ENCODE results near the gene CDH4.

CDH4 gene

GRCh38 chr20:61929561-61929960 is 677.5 kb downstream of the CDH4 start:
- H3K4me3 ChIP-seq (ENCODE audit: low read length), result no peak overlapping the region
- TF ChIP-seq ZNF274 (IDR thresholded peaks at IDR 0.05; ENCODE audit: low read depth, low read length), result no peak

- TF ChIP-seq ZNF274 (IDR thresholded peaks at IDR 0.05; ENCODE audit: low read depth, low read length), result no peak
- H3K4me3 ChIP-seq (ENCODE audit: low read length), result no peak overlapping the region
Measured at GRCh38 chr20:61929971-61930666, 678.1 kb downstream of the CDH4 start.

- H3K4me3 ChIP-seq (ENCODE audit: low read length), result no peak overlapping the region
- TF ChIP-seq ZNF274 (IDR thresholded peaks at IDR 0.05; ENCODE audit: low read depth, low read length), result no peak
Measured at GRCh38 chr20:61930776-61931475, 678.9 kb downstream of the CDH4 start.

GRCh38 chr20:61931476-61932198 is 679.6 kb downstream of the CDH4 start:
- no peak overlapping the region for H3K4me3 ChIP-seq (ENCODE audit: low read length)
- no peak for TF ChIP-seq ZNF274 (IDR thresholded peaks at IDR 0.05; ENCODE audit: low read depth, low read length)

GRCh38 chr20:61932199-61932592 is 680.1 kb downstream of the CDH4 start:
- TF ChIP-seq ZNF274 (IDR thresholded peaks at IDR 0.05; ENCODE audit: low read depth, low read length), result no peak
- no peak overlapping the region for H3K4me3 ChIP-seq (ENCODE audit: low read length)

- TF ChIP-seq ZNF274 (IDR thresholded peaks at IDR 0.05; ENCODE audit: low read depth, low read length), result no peak
- no peak overlapping the region for H3K4me3 ChIP-seq (ENCODE audit: low read length)
Measured at GRCh38 chr20:61932711-61933480, 680.8 kb downstream of the CDH4 start.

- no peak for TF ChIP-seq ZNF274 (IDR thresholded peaks at IDR 0.05; ENCODE audit: low read depth, low read length)
- no peak overlapping the region for H3K4me3 ChIP-seq (ENCODE audit: low read length)
Measured at GRCh38 chr20:61933481-61933950, 681.5 kb downstream of the CDH4 start.

GRCh38 chr20:61933951-61934715 is 682.1 kb downstream of the CDH4 start:
- TF ChIP-seq ZNF274 (IDR thresholded peaks at IDR 0.05; ENCODE audit: low read depth, low read length), result no peak
- H3K4me3 ChIP-seq (ENCODE audit: low read length), result no peak overlapping the region

GRCh38 chr20:61934716-61935530 is 682.9 kb downstream of the CDH4 start:
- H3K4me3 ChIP-seq (ENCODE audit: low read length), result no peak overlapping the region
- no peak for TF ChIP-seq ZNF274 (IDR thresholded peaks at IDR 0.05; ENCODE audit: low read depth, low read length)

GRCh38 chr20:61935926-61936700 is 684.1 kb downstream of the CDH4 start:
- TF ChIP-seq ZNF274 (IDR thresholded peaks at IDR 0.05; ENCODE audit: low read depth, low read length), result no peak
- H3K4me3 ChIP-seq (ENCODE audit: low read length), result no peak overlapping the region

- no peak overlapping the region for H3K4me3 ChIP-seq (ENCODE audit: low read length)
- no peak for TF ChIP-seq ZNF274 (IDR thresholded peaks at IDR 0.05; ENCODE audit: low read depth, low read length)
Measured at GRCh38 chr20:61936701-61937131, 684.7 kb downstream of the CDH4 start.

Data from GM08714 (cell line).